ENCODE data around the gene MYO1E. TPM values are rescaled to one million over a fixed set of nuclear protein-coding genes. Genes with fewer than 3 reads are reported as not detected.

The MYO1E gene
- 210 and 249 TPM in 2 replicates for total RNA-seq (2012; rRNA removed)

- H3K36me3 ChIP-seq (ENCODE audit: insufficient read depth, low read length) = no peaks in the 10 kb centered on the region
- peak within 1 kb of the TSS; percentile 81 for H3K4me2 ChIP-seq (ENCODE audit: low read length)
- no peaks in the 10 kb centered on the region for H3K9me3 ChIP-seq (replicated peaks; ENCODE audit: low read length)
- H3K9ac ChIP-seq (ENCODE audit: low read depth, low read length) = peak within 1 kb of the TSS; percentile 89
- H3K4me3 ChIP-seq (ENCODE audit: low read length) = peak within 1 kb of the TSS; percentile 79
- H3K4me1 ChIP-seq (ENCODE audit: control insufficient read depth, insufficient read depth, low read length) = peaks cover 17% of the 10 kb centered on the region
- no peaks in the 10 kb centered on the region for H3K27me3 ChIP-seq (ENCODE audit: control insufficient read depth, insufficient read depth, low read length)
Measured at GRCh38 chr15:59372352-59373211, at the start of gene MYO1E. TSS of gene MYO1E (minus strand) at chr15:59372871. CDS start at chr15:59372500, 371 bp downstream.

GRCh38 chr15:59420986-59421618, 48.4 kb upstream of the MYO1E start:
- H3K4me3 ChIP-seq (ENCODE audit: low read length) = no peak overlapping the region
- H3K36me3 ChIP-seq (ENCODE audit: insufficient read depth, low read length) = no peaks in the 10 kb centered on the region
- H3K9ac ChIP-seq (ENCODE audit: low read depth, low read length) = no peak overlapping the region
- no peaks in the 10 kb centered on the region for H3K4me1 ChIP-seq (ENCODE audit: control insufficient read depth, insufficient read depth, low read length)
- no peak overlapping the region for H3K4me2 ChIP-seq (ENCODE audit: low read length)
- peaks cover 45% of the 10 kb centered on the region for H3K27me3 ChIP-seq (ENCODE audit: control insufficient read depth, insufficient read depth, low read length)
- no peaks in the 10 kb centered on the region for H3K9me3 ChIP-seq (replicated peaks; ENCODE audit: low read length)

DNA sequence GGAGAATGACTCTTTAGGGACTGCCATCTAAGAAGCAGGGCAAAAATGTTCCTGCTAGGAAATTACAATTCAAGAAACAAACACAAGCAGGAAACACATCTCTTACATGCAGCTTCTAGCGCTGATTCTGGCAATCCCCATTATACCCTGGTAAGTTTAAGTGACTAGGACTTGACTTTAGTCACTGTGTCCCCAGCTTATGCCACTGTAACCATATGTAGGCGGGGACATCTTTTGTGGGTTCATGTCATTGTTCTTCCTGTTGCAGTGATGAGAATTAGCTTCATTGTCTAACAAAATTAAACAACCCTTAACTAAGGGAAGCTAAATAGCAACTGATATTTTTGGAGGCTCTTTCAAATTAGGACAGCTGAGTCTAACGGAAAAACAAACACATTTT, 47.4 kb upstream of the MYO1E start:
- Histone ChIP-seq H3K4me3 (ENCODE audit: low read length) (no peak overlapping the region), H3K9me3 (replicated peaks; ENCODE audit: low read length) (no peaks in the 10 kb centered on the region), H3K4me2 (ENCODE audit: low read length) (no peak overlapping the region), H3K27me3 (ENCODE audit: control insufficient read depth, insufficient read depth, low read length) (peaks cover 46% of the 10 kb centered on the region), H3K9ac (ENCODE audit: low read depth, low read length) (no peak overlapping the region), H3K36me3 (ENCODE audit: insufficient read depth, low read length) (no peaks in the 10 kb centered on the region), H3K4me1 (ENCODE audit: control insufficient read depth, insufficient read depth, low read length) (no peaks in the 10 kb centered on the region)

DNA sequence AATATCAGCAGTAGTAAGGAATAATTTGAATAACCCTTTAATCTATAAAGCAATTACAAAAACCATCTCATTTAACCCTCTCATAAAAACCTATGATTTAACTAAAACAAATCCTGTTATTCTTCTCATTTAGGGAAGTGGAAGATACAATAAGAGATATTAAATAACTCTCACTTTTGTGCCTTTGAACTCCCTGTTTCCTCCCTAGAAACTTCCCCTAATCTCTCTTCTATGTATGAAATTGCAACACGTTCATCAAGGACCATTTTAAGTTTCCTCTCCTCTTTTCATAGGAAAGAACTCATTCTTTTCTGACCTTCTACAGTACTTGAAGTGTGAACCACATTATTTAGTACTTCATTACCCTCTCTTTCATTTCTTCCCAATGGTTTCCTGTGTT, 46.5 kb upstream of the MYO1E start:
- Histone ChIP-seq H3K4me1 (ENCODE audit: control insufficient read depth, insufficient read depth, low read length) (no peaks in the 10 kb centered on the region), H3K4me2 (ENCODE audit: low read length) (no peak overlapping the region), H3K9ac (ENCODE audit: low read depth, low read length) (no peak overlapping the region), H3K36me3 (ENCODE audit: insufficient read depth, low read length) (no peaks in the 10 kb centered on the region), H3K4me3 (ENCODE audit: low read length) (no peak overlapping the region), H3K27me3 (ENCODE audit: control insufficient read depth, insufficient read depth, low read length) (peaks cover 43% of the 10 kb centered on the region), H3K9me3 (replicated peaks; ENCODE audit: low read length) (no peaks in the 10 kb centered on the region)

DNA sequence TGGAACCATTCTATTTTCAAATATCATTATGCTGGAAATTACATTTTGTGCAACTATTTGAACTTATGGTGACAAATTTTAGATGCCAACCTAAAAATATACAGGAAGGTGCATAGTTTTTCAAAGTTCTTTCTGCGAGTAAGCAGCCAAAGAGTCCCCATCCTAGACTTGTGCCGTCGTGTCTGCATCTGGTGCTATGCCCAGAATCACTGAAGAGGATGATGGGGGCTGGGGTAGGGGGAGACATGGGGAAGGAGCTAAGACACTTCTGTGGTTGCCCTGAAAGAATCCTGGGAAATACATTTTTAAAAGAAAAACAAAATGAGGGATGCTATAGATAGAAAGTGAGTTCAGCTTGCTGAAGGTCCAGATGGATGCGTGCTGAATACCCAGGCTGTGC, 44.1 kb upstream of the MYO1E start:
- Histone ChIP-seq H3K9ac (ENCODE audit: low read depth, low read length) (no peak overlapping the region), H3K4me2 (ENCODE audit: low read length) (no peak overlapping the region), H3K4me1 (ENCODE audit: control insufficient read depth, insufficient read depth, low read length) (no peaks in the 10 kb centered on the region), H3K9me3 (replicated peaks; ENCODE audit: low read length) (no peaks in the 10 kb centered on the region), H3K4me3 (ENCODE audit: low read length) (no peak overlapping the region), H3K36me3 (ENCODE audit: insufficient read depth, low read length) (no peaks in the 10 kb centered on the region), H3K27me3 (ENCODE audit: control insufficient read depth, insufficient read depth, low read length) (peaks cover 39% of the 10 kb centered on the region)

- Histone ChIP-seq H3K4me1 (ENCODE audit: control insufficient read depth, insufficient read depth, low read length) (no peaks in the 10 kb centered on the region), H3K9me3 (replicated peaks; ENCODE audit: low read length) (no peaks in the 10 kb centered on the region), H3K4me3 (ENCODE audit: low read length) (no peak overlapping the region), H3K36me3 (ENCODE audit: insufficient read depth, low read length) (no peaks in the 10 kb centered on the region), H3K4me2 (ENCODE audit: low read length) (no peak overlapping the region), H3K27me3 (ENCODE audit: control insufficient read depth, insufficient read depth, low read length) (peaks cover 20% of the 10 kb centered on the region), H3K9ac (ENCODE audit: low read depth, low read length) (no peak overlapping the region)
Measured at GRCh38 chr15:59413577-59413976, 40.9 kb upstream of the MYO1E start.

- Histone ChIP-seq H3K4me3 (ENCODE audit: low read length) (no peak overlapping the region), H3K4me2 (ENCODE audit: low read length) (no peak overlapping the region), H3K27me3 (ENCODE audit: control insufficient read depth, insufficient read depth, low read length) (peaks cover 12% of the 10 kb centered on the region), H3K36me3 (ENCODE audit: insufficient read depth, low read length) (no peaks in the 10 kb centered on the region), H3K9me3 (replicated peaks; ENCODE audit: low read length) (no peaks in the 10 kb centered on the region), H3K4me1 (ENCODE audit: control insufficient read depth, insufficient read depth, low read length) (no peaks in the 10 kb centered on the region), H3K9ac (ENCODE audit: low read depth, low read length) (no peak overlapping the region)
Measured at GRCh38 chr15:59410391-59410896, 37.8 kb upstream of the MYO1E start.

DNA sequence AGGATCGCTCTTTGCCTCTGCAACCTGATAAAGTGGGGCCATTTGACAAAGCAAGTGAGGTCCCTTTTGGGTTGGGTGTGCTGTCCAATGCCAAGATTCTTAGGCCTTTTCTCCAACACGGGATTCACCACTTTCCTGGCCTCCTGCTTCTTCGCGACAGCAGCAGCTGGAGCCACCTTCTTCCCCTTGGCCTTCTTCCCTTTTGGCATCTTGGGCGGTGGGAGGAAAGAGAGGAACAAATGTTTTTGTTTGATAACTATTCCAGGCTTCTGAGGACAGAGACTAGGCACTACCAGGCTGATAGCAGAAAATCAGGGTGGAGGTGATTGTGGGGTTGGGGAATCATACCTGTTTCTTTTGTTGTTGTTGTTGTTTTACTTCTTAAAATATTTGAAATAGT, 35.3 kb upstream of the MYO1E start:
- peaks cover 7% of the 10 kb centered on the region for H3K27me3 ChIP-seq (ENCODE audit: control insufficient read depth, insufficient read depth, low read length)
- no peaks in the 10 kb centered on the region for H3K4me1 ChIP-seq (ENCODE audit: control insufficient read depth, insufficient read depth, low read length)
- no peak overlapping the region for H3K4me3 ChIP-seq (ENCODE audit: low read length)
- H3K9me3 ChIP-seq (replicated peaks; ENCODE audit: low read length) = no peaks in the 10 kb centered on the region
- no peak overlapping the region for H3K9ac ChIP-seq (ENCODE audit: low read depth, low read length)
- H3K4me2 ChIP-seq (ENCODE audit: low read length) = no peak overlapping the region
- H3K36me3 ChIP-seq (ENCODE audit: insufficient read depth, low read length) = no peaks in the 10 kb centered on the region

DNA sequence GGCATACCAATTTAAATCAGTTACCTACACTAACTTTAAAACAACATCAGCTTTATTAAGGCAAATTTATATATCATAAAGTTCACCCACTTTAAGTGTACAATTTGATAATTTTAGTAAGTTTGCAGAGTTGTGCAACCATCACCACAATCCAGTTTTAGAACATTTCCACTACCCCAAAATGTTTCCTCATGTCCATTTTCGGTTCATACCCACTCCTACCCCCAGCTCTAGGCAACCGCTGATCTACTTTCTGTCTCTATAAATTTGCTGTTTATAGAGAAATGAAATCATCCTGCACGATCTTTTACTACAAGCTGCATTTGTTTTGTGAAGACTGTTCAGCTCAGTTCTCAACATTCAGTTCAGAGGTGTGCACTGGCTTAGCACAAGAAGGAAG, 33.8 kb upstream of the MYO1E start:
- Histone ChIP-seq H3K4me3 (ENCODE audit: low read length) (no peak overlapping the region), H3K4me1 (ENCODE audit: control insufficient read depth, insufficient read depth, low read length) (no peaks in the 10 kb centered on the region), H3K9me3 (replicated peaks; ENCODE audit: low read length) (no peaks in the 10 kb centered on the region), H3K27me3 (ENCODE audit: control insufficient read depth, insufficient read depth, low read length) (peaks cover 7% of the 10 kb centered on the region), H3K4me2 (ENCODE audit: low read length) (no peak overlapping the region), H3K36me3 (ENCODE audit: insufficient read depth, low read length) (no peaks in the 10 kb centered on the region), H3K9ac (ENCODE audit: low read depth, low read length) (no peak overlapping the region)

- no peak overlapping the region for H3K4me3 ChIP-seq (ENCODE audit: low read length)
- peaks cover 12% of the 10 kb centered on the region for H3K27me3 ChIP-seq (ENCODE audit: control insufficient read depth, insufficient read depth, low read length)
- no peaks in the 10 kb centered on the region for H3K4me1 ChIP-seq (ENCODE audit: control insufficient read depth, insufficient read depth, low read length)
- no peaks in the 10 kb centered on the region for H3K36me3 ChIP-seq (ENCODE audit: insufficient read depth, low read length)
- no peaks in the 10 kb centered on the region for H3K9me3 ChIP-seq (replicated peaks; ENCODE audit: low read length)
- no peak overlapping the region for H3K9ac ChIP-seq (ENCODE audit: low read depth, low read length)
- H3K4me2 ChIP-seq (ENCODE audit: low read length) = no peak overlapping the region
Measured at GRCh38 chr15:59405079-59405478, 32.4 kb upstream of the MYO1E start.

DNA sequence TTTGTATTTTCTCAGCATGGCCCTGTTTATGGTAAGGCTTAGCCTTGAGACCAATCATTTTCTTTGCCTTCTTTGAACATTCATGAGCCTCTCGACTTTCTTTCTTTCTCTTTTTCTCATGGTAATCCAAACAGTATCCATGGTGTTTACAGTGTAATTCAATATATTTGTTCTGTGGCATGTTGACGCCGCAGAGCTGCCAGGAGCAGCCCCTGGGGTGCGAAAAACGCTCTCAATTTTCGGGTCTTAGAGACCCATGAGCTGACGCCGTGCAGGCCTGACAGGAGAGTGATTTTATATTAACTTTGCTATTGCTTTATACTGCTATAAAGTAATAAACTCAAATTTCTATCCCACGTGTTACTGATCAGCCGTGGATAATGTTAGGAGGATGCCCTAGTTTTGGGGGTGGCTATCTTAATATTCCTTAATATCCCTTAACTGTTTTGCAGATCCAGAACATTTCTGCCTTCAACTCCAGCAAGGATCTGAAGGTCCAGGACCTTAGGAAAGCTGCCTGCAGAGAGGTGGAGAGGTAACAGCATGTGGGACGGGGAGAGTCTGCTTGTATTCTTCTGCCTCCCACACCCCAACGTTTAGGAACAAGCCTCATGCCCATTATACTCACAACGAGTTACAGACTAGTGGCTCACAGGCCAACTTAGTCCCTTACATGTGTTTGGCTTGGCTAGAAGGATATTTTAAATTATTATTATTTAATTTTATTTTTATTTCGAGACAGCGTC, 29.3 kb upstream of the MYO1E start:
- H3K4me3 ChIP-seq (ENCODE audit: low read length) = no peak overlapping the region
- peaks cover 18% of the 10 kb centered on the region for H3K27me3 ChIP-seq (ENCODE audit: control insufficient read depth, insufficient read depth, low read length)
- no peaks in the 10 kb centered on the region for H3K36me3 ChIP-seq (ENCODE audit: insufficient read depth, low read length)
- H3K4me1 ChIP-seq (ENCODE audit: control insufficient read depth, insufficient read depth, low read length) = no peaks in the 10 kb centered on the region
- H3K4me2 ChIP-seq (ENCODE audit: low read length) = no peak overlapping the region
- no peak overlapping the region for H3K9ac ChIP-seq (ENCODE audit: low read depth, low read length)
- no peaks in the 10 kb centered on the region for H3K9me3 ChIP-seq (replicated peaks; ENCODE audit: low read length)

All from skeletal muscle satellite cell (primary cell).